HepG2 (cell line): ENCODE measurements around the gene SH2D3C. TPM values are rescaled to one million over a fixed set of nuclear protein-coding genes. Genes with fewer than 3 reads are reported as not detected.

Experiments
- ATAC-seq: fragments of 200-7000 bp; cut with Tn5 transposase; 3 replicates; pipeline ENCODE4 v1.9.1; 2020; ENCODE audit warnings: mild to moderate bottlenecking, moderate library complexity
- BruUV-seq: library from RNA; stranded (reverse); fragments of 400-500 nt; replicated peaks from 2 replicates; lab custom pipeline; 2021; lab: Mats Ljungman, UMichigan
- CTCF ChIA-PET: fragments of 300-600 bp; formaldehyde crosslinking; extraction: SDS; loops from one replicate; lab custom pipeline; 2021; ENCODE audit warnings: low total read pairs, inconsistent platforms, low intra/inter-chr PET ratio; lab: Yijun Ruan, JAX
- POLR2A ChIA-PET: fragments of 350-600 bp; sonication (Branson Sonifier 250); formaldehyde crosslinking; loops from one replicate; lab custom pipeline; 2020; ENCODE audit warnings: antibody characterized with exemption, inconsistent platforms; lab: Yijun Ruan, JAX
- DNase-seq: peaks from one replicate; pipeline ENCODE4 v3.0.0-alpha.2; 2015; ENCODE audit warnings: low spot score
- FAIRE-seq: peaks from 3 replicates; lab custom pipeline; 2011; peaks lifted over from hg19 to GRCh38; lab: Jason Lieb, UNC
- H2AFZ ChIP-seq: one replicate; pipeline ENCODE4 v1.6.1; 2011; ENCODE audit warnings: low read length, inconsistent platforms
- H3K27ac ChIP-seq: fragments of 300-600 bp; 3 replicates; pipeline ENCODE4 v1.8.0; 2011; ENCODE audit warnings: mixed run types, mild to moderate bottlenecking, mixed read lengths, low read length, inconsistent platforms; ENCODE audit not compliant: insufficient read depth; ENCODE audit errors: extremely low read length
- H3K27me3 ChIP-seq, 2 experiments: fragments of 200-600 bp in 1 of 2; 2 replicates in 1 of 2; 3 replicates in 1 of 2; pipeline versions ENCODE4 v1.6.0 to v1.8.0; 2011; ENCODE audit warnings: low read length in 2 of 2, mild to moderate bottlenecking in 2 of 2, moderate library complexity in 2 of 2, inconsistent platforms in 1 of 2; ENCODE audit not compliant: insufficient read depth in 2 of 2, control insufficient read depth in 1 of 2
- H3K36me3 ChIP-seq, 2 experiments: fragments of 200-600 bp in 1 of 2; replicated peaks in 1 of 2; 2 replicates in 1 of 2; 3 replicates in 1 of 2; pipeline versions ENCODE4 v1.5.1 to v1.8.0; 2011; ENCODE audit warnings: low read length in 2 of 2, inconsistent platforms in 1 of 2; ENCODE audit not compliant: insufficient read depth in 2 of 2, control insufficient read depth in 1 of 2
- H3K4me1 ChIP-seq: 2 replicates; pipeline ENCODE4 v1.5.1; 2012; ENCODE audit warnings: low read length, inconsistent platforms; ENCODE audit not compliant: insufficient read depth
- H3K4me2 ChIP-seq: 2 replicates; pipeline ENCODE4 v1.6.0; 2011; ENCODE audit warnings: low read depth, low read length, inconsistent platforms
- H3K4me3 ChIP-seq, 3 experiments: fragments of 200-600 bp in 1 of 3; sonication (generic), shearing (Covaris generic) in 1 of 3; replicated peaks in 1 of 3; 2 replicates each; pipeline ENCODE4 v1.5.1; 2011 to 2016; ENCODE audit warnings: low read length in 3 of 3, inconsistent platforms in 2 of 3, low read depth in 2 of 3, mild to moderate bottlenecking in 2 of 3, control low read depth in 1 of 3, mixed read lengths in 1 of 3; ENCODE audit not compliant: insufficient read depth in 1 of 3
- H3K79me2 ChIP-seq: one replicate; pipeline ENCODE4 v1.6.1; 2011; ENCODE audit warnings: low read length, inconsistent platforms; ENCODE audit not compliant: insufficient read depth
- H3K9ac ChIP-seq: 2 replicates; pipeline ENCODE4 v1.6.0; 2011; ENCODE audit warnings: mild to moderate bottlenecking, low read depth, low read length, inconsistent platforms; ENCODE audit not compliant: insufficient read depth
- H3K9me3 ChIP-seq: 2 replicates; pipeline ENCODE4 v1.5.1; 2012; ENCODE audit warnings: mild to moderate bottlenecking, low read length
- H4K20me1 ChIP-seq: 2 replicates; pipeline ENCODE4 v1.6.0; 2011; ENCODE audit warnings: inconsistent platforms, mild to moderate bottlenecking, low read length, moderate library complexity; ENCODE audit not compliant: insufficient read depth
- CEBPG ChIP-seq: IDR thresholded peaks from 2 replicates; pipeline ENCODE4 v1.6.1; 2016
- GATAD2A ChIP-seq: IDR thresholded peaks from 2 replicates; pipeline ENCODE4 v1.6.1; 2016
- HDAC6 ChIP-seq: fragments of 200-600 bp; sonication (generic); IDR thresholded peaks from 2 replicates; pipeline ENCODE4 v1.7.0; 2017; ENCODE audit warnings: mild to moderate bottlenecking, antibody characterized with exemption, low read length, low read depth
- RAD21 ChIP-seq: fragments of 450-650 bp; formaldehyde crosslinking; IDR thresholded peaks from 2 replicates; pipeline ENCODE4 v1.5.0; 2020; ENCODE audit warnings: mild to moderate bottlenecking
- SAP130 ChIP-seq: IDR thresholded peaks from 2 replicates; pipeline ENCODE4 v1.6.1; 2016; ENCODE audit warnings: low read depth
- SMC3 ChIP-seq: IDR thresholded peaks from 2 replicates; pipeline ENCODE4 v1.6.1; 2011; ENCODE audit warnings: low read length, improper control_type of control experiment
- STAG1 ChIP-seq: sonication (generic); formaldehyde crosslinking; IDR thresholded peaks from 2 replicates; pipeline ENCODE4 v1.4.0; 2020; ENCODE audit warnings: missing genetic modification reagents
- STAT5B ChIP-seq: sonication (generic); formaldehyde crosslinking; IDR thresholded peaks from 2 replicates; pipeline ENCODE4 v1.4.0; 2020; ENCODE audit warnings: missing genetic modification reagents
- THAP11 ChIP-seq: IDR thresholded peaks from 2 replicates; pipeline ENCODE4 v1.6.1; 2016; ENCODE audit warnings: missing biosample characterization, missing genetic modification reagents
- ZNF263 ChIP-seq: sonication (generic); formaldehyde crosslinking; IDR thresholded peaks from 2 replicates; pipeline ENCODE4 v1.4.0; 2020; ENCODE audit warnings: missing genetic modification reagents
- ZNF274 ChIP-seq: sonication (generic); formaldehyde crosslinking; IDR thresholded peaks from 2 replicates; pipeline ENCODE4 v1.5.1; 2020; ENCODE audit warnings: mild to moderate bottlenecking, missing genetic modification reagents
- WGBS: methylation state at CpG from one replicate; pipeline ENCODE4 v1.1.6; 2017; ENCODE audit warnings: low lambda C conversion rate; 5-methylcytosine and 5-hydroxymethylcytosine counted together
- in situ Hi-C: cut with HindIII; loops from 2 replicates; pipeline ENCODE4 v1.10.0; 2017; ENCODE audit warnings: low pct_unique_long_range_greater_than_20kb; ENCODE audit not compliant: extremely low pct_ligation_motif_present
- intact Hi-C: fragments of 100-400 bp; cut with micrococcal nuclease; formaldehyde crosslinking; loops from one replicate; pipeline ENCODE4 v1.10.0; 2022; ENCODE audit not compliant: unreplicated experiment
- polyA plus RNA-seq, 8 experiments: library from polyadenylated mRNA; depleted of rRNA in 3 of 8; stranded (reverse) in 7 of 8; unstranded in 1 of 8; fragments of >200 nt; fragmentation: Illumina TruSeq in 4 of 8; extraction: Trizol in 4 of 8; gene quantifications; 2 replicates each; pipeline versions ENCODE4 v1.2.1 to v1.2.3, GENCODE V29; 2011 to 2016; ENCODE audit warnings: low read depth in 4 of 8, missing spikeins in 1 of 8, mixed read lengths in 1 of 8; ENCODE audit not compliant: insufficient read depth in 1 of 8
- total RNA-seq, 5 experiments: library from RNA; depleted of rRNA; stranded (reverse); fragments of >200 nt; fragmentation: Illumina TruSeq; extraction: Trizol; gene quantifications; 2 replicates each; pipeline ENCODE4 v1.2.3, GENCODE V29; 2016; ENCODE audit warnings: low read depth in 1 of 5
- TF ChIP-seq, protein P1 (sequence below), 2 experiments: sonication (generic) in 1 of 2; formaldehyde crosslinking in 1 of 2; IDR thresholded peaks; 2 replicates each; pipeline versions ENCODE4 v1.4.0 to v1.6.1; 2018 to 2020; ENCODE audit warnings: missing genetic modification reagents in 2 of 2, borderline replicate concordance in 1 of 2, low read depth in 1 of 2, mild to moderate bottlenecking in 1 of 2, missing biosample characterization in 1 of 2
- TF ChIP-seq, protein P2 (sequence below), 2 experiments: fragments of 450-650 bp in 1 of 2; sonication (generic) in 1 of 2; formaldehyde crosslinking in 1 of 2; IDR thresholded peaks; 2 replicates each; pipeline versions ENCODE4 v1.6.1 to v1.8.0; 2016 to 2022; ENCODE audit warnings: antibody characterized with exemption in 1 of 2, mild to moderate bottlenecking in 1 of 2, missing genetic modification reagents in 1 of 2

Gene SH2D3C
- total and polyA plus RNA-seq, 2 of the 13 experiments (the other 11 are each of a cell fraction or from before 2014, with no cell fraction given), result not detected

DNA sequence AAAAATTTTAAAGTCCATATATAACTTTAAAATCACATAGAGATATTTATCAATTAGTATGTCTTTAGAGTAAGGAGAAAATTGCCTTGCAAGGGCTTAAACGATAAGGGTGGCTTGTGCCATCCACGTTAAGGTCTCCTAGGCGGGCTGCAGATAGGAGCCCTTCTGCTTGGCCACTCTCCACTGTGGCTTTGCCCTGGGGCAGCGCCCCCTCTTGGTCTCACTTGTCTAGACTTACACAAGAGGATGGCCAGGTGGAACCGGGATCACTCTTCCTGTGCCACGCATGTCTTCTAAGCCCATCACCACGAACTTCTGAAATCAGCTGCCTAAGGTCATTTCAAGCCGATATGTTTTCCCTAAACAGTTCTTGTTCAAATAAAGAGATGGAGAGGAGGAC, 27.2 kb upstream of the SH2D3C start:
- FAIRE-seq, result no peak
- Histone ChIP-seq H2AFZ (no peak overlapping the region), H3K27ac (no peak overlapping the region), H3K27me3 (no peaks in the 10 kb centered on the region; a peak in 1 of 5 replicates), H3K4me3 (no peak overlapping the region), H3K9ac (no peak overlapping the region), H3K36me3 (peaks cover 12 to 32% of the 10 kb centered on the region in 2 experiments; a peak in 4 of 5 replicates), H3K79me2 (peaks cover 15% of the 10 kb centered on the region), H4K20me1 (no peaks in the 10 kb centered on the region; the same call in 1 of the 2 replicates), H3K4me1 (peaks cover 30% of the 10 kb centered on the region), H3K9me3 (no peaks in the 10 kb centered on the region), H3K4me2 (no peak overlapping the region)
- ChIA-PET POLR2A (no interaction called here), CTCF (interaction anchor here (1.1 kb wide), 1 partner anchor 64 kb away, joined by 3 read pairs; no protein-coding TSS in a partner anchor)
- TSS peak; percentile 51 for BruUV-seq
- intact Hi-C loops, result no loop called here
- ATAC-seq, result peak; percentile 17; the same call in 1 of the 3 replicates
- WGBS, result 76% methylated on average over 8 of the region's 8 CpGs
- DNase-seq, result peak; percentile 51
- in situ Hi-C loops, result no loop called here
- TF ChIP-seq ZNF274, result no peak
- TF ChIP-seq GATAD2A, result 0 out of 2 replicates have a peak, but pooled peaks have one; percentile 18
- peak; percentile 32; the same call in 1 of the 2 replicates for TF ChIP-seq SAP130 (CRISPR knock-in tag)
- peak; percentile 37; the same call in 1 of the 2 replicates for TF ChIP-seq ZNF263 (CRISPR knock-in tag)
- 0 out of 2 replicates have a peak, but pooled peaks have one; percentile 32 for TF ChIP-seq THAP11
- peak; percentile 44 for TF ChIP-seq RAD21 (CRISPR knock-in tag)
- TF ChIP-seq STAG1 (CRISPR knock-in tag), result peak; percentile 53
- TF ChIP-seq, protein P1, sequence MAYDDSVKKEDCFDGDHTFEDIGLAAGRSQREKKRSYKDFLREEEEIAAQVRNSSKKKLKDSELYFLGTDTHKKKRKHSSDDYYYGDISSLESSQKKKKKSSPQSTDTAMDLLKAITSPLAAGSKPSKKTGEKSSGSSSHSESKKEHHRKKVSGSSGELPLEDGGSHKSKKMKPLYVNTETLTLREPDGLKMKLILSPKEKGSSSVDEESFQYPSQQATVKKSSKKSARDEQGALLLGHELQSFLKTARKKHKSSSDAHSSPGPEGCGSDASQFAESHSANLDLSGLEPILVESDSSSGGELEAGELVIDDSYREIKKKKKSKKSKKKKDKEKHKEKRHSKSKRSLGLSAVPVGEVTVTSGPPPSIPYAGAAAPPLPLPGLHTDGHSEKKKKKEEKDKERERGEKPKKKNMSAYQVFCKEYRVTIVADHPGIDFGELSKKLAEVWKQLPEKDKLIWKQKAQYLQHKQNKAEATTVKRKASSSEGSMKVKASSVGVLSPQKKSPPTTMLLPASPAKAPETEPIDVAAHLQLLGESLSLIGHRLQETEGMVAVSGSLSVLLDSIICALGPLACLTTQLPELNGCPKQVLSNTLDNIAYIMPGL (CRISPR knock-in tag; IDR thresholded peaks at IDR 0.05; ENCODE audit: borderline replicate concordance in 1 of 2, low read depth in 1 of 2), result peak; percentile 23 to 25; a peak in 1 of 4 replicates
- no peak for TF ChIP-seq STAT5B (CRISPR knock-in tag)
- no peak for TF ChIP-seq HDAC6
- TF ChIP-seq CEBPG (CRISPR knock-in tag), result 0 out of 2 replicates have a peak, but pooled peaks have one; percentile 27
- TF ChIP-seq SMC3, result peak; percentile 42; the same call in 1 of the 2 replicates
- TF ChIP-seq, protein P2, sequence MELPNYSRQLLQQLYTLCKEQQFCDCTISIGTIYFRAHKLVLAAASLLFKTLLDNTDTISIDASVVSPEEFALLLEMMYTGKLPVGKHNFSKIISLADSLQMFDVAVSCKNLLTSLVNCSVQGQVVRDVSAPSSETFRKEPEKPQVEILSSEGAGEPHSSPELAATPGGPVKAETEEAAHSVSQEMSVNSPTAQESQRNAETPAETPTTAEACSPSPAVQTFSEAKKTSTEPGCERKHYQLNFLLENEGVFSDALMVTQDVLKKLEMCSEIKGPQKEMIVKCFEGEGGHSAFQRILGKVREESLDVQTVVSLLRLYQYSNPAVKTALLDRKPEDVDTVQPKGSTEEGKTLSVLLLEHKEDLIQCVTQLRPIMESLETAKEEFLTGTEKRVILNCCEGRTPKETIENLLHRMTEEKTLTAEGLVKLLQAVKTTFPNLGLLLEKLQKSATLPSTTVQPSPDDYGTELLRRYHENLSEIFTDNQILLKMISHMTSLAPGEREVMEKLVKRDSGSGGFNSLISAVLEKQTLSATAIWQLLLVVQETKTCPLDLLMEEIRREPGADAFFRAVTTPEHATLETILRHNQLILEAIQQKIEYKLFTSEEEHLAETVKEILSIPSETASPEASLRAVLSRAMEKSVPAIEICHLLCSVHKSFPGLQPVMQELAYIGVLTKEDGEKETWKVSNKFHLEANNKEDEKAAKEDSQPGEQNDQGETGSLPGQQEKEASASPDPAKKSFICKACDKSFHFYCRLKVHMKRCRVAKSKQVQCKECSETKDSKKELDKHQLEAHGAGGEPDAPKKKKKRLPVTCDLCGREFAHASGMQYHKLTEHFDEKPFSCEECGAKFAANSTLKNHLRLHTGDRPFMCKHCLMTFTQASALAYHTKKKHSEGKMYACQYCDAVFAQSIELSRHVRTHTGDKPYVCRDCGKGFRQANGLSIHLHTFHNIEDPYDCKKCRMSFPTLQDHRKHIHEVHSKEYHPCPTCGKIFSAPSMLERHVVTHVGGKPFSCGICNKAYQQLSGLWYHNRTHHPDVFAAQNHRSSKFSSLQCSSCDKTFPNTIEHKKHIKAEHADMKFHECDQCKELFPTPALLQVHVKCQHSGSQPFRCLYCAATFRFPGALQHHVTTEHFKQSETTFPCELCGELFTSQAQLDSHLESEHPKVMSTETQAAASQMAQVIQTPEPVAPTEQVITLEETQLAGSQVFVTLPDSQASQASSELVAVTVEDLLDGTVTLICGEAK (IDR thresholded peaks at IDR 0.05), result no peak
- TF ChIP-seq, protein P2 (CRISPR knock-in tag; IDR thresholded peaks at IDR 0.05), result no peak
